Liver (tissue), 3 donors: Measurements from ENCODE around the gene CACNA1S.

Experiments
- CTCF ChIP-seq: fragments of 150-350 bp; IDR thresholded peaks from 2 replicates; pipeline ENCODE4 v1.5.1; 2017; ENCODE audit warnings: improper control_type of control experiment, low read depth, low read length; ENCODE audit not compliant: missing input control
- EGR1 ChIP-seq, 2 donors: IDR thresholded peaks; 2 replicates each; pipeline ENCODE4 v1.6.1; 2016 to 2018; ENCODE audit warnings: antibody characterized with exemption in 2 of 2, low read depth in 2 of 2
- FOXA1 ChIP-seq: IDR thresholded peaks from 2 replicates; pipeline ENCODE4 v1.6.1; 2016; ENCODE audit warnings: antibody characterized with exemption
- GABPA ChIP-seq, 2 donors: IDR thresholded peaks in 1 of 2; conservative IDR thresholded peaks in 1 of 2; 2 replicates each; pipeline ENCODE4 v1.6.1; 2016; ENCODE audit warnings: antibody characterized with exemption in 2 of 2, mild to moderate bottlenecking in 1 of 2, moderate library complexity in 1 of 2
- JUND ChIP-seq, 2 donors: IDR thresholded peaks; 2 replicates each; pipeline ENCODE4 v1.6.1; 2016; ENCODE audit warnings: antibody characterized with exemption in 2 of 2
- MAX ChIP-seq: IDR thresholded peaks from 2 replicates; pipeline ENCODE4 v1.6.1; 2016; ENCODE audit warnings: antibody characterized with exemption
- RAD21 ChIP-seq, 2 donors: IDR thresholded peaks; 2 replicates each; pipeline ENCODE4 v1.6.1; 2016; ENCODE audit warnings: antibody characterized with exemption in 2 of 2, mild to moderate bottlenecking in 2 of 2
- REST ChIP-seq: IDR thresholded peaks from 2 replicates; pipeline ENCODE4 v1.6.1; 2016; ENCODE audit warnings: antibody characterized with exemption, mild to moderate bottlenecking
- SP1 ChIP-seq: IDR thresholded peaks from 2 replicates; pipeline ENCODE4 v1.6.1; 2018; ENCODE audit warnings: antibody characterized with exemption, mild to moderate bottlenecking
- TAF1 ChIP-seq: conservative IDR thresholded peaks from 2 replicates; pipeline ENCODE4 v1.6.1; 2016; ENCODE audit warnings: antibody characterized with exemption, mild to moderate bottlenecking
- ZBTB33 ChIP-seq: IDR thresholded peaks from 2 replicates; pipeline ENCODE4 v1.6.1; 2016; ENCODE audit warnings: antibody characterized with exemption
- donor health status: healthy.
- donor health status: healthy.

- TF ChIP-seq CTCF (no peak), REST (no peak), SP1 (no peak), ZBTB33 (no peak), GABPA (IDR thresholded peaks at IDR 0.05 in 1 of 2, conservative IDR thresholded peaks at IDR 0.05 in 1 of 2) (no peak), FOXA1 (no peak), RAD21 (IDR thresholded peaks at IDR 0.05) (no peak), EGR1 (IDR thresholded peaks at IDR 0.05; ENCODE audit: low read depth in 2 of 2) (no peak), TAF1 (no peak), JUND (IDR thresholded peaks at IDR 0.05) (no peak), MAX (no peak)
Measured at GRCh38 chr1:201049248-201049831, 62.9 kb downstream of the CACNA1S start.
